GM04503 (cell line): Measurements from ENCODE around the gene AKAP9.
"Not testable (repeated sequence)": the region's sequence is repeated elsewhere in the genome, so short reads cannot be mapped to it uniquely, and the experiment has no call there.

Experiments
- DNase-seq: peaks from one replicate; pipeline ENCODE4 v3.0.0-alpha.2; 2012; ENCODE audit warnings: low read depth

The AKAP9 gene

GRCh38 chr7:92061154-92061553 lies 120.5 kb downstream of the AKAP9 start:
- DNase-seq: no peak

DNA sequence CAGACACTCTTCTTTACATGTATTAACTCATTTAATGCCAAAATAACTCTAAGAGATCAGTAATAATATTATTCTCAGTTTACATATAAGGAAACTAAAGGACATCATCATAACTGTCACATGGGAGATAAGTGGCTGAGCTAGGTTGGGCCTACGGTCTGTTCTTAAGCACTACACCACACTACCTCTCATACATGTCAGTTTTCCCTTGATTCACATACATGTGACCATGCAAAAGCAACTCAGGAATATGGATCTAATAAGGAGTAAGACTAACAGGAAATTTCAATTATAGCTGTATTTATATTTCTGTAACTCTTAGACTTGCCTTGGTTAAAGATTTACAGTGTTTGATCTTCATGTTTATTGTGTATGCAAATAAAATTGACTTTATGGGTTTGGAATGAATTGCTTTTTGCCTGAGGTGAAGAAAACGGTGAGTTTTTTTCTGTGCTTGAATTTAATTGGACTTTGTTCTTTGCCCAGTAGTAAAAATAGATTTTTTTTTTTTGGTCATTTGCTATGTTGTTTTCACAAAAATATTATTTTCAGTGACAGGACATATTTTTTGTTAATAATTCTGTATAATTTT lies 123.9 kb downstream of the AKAP9 start:
- DNase-seq: no peak

DNA sequence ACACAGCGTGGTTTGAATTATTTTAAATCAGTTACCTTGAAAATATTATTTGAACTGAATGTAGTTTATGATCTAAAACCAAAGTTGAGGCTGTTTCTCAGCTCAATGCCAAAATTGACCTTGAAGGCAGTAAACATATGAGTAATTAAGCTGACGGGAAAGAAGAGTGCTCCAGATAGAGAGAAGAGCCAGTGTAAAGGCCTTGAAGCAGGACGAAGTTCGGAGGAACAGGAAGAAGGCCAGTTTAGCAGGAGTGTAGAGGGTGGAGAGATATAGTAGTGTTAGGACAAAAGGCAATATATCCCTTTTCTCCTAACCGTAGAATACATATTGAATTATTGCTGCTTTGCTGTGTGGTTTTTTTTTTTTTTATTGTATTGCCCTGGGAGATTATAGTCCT lies 130.4 kb downstream of the AKAP9 start:
- no peak for DNase-seq

- no peak for DNase-seq
These were observed 131.5 kb downstream of the AKAP9 start for GRCh38 chr7:92072121-92072520.

- no peak for DNase-seq
These were observed 132.0 kb downstream of the AKAP9 start for GRCh38 chr7:92072708-92073107.

- no peak for DNase-seq
These were observed 134.9 kb downstream of the AKAP9 start for GRCh38 chr7:92075455-92076158.

DNA sequence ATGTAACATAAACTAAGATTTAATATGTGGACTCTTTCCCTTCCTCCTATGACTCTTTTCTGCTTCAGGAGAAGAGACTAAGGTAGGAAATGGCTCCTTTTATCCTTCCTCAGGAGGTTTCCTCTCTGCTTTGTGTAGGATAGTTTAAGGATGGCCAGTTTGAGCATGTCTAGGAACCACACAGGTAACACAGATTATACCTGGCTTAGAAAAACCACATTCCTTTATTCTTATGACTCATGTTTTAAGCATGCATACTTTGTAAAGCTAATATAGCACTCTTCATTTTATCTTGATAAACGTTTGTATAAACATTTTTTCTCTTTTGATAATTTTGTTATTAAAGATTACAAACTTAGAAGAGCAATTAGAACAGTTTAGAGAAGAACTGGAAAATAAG lies 135.8 kb downstream of the AKAP9 start:
- DNase-seq: no peak

GRCh38 chr7:92083922-92084321 lies 143.3 kb downstream of the AKAP9 start:
- DNase-seq: not testable (repeated sequence)

GRCh38 chr7:92088266-92088665 lies 147.6 kb downstream of the AKAP9 start:
- DNase-seq: no peak

GRCh38 chr7:92092210-92092609 lies 151.5 kb downstream of the AKAP9 start:
- no peak for DNase-seq

GRCh38 chr7:92095380-92095779 lies 154.7 kb downstream of the AKAP9 start:
- no peak for DNase-seq

- DNase-seq: no peak
These were observed 159.9 kb downstream of the AKAP9 start for GRCh38 chr7:92100534-92100933.

- not testable (repeated sequence) for DNase-seq
These were observed 162.2 kb downstream of the AKAP9 start for GRCh38 chr7:92102862-92103261.

- DNase-seq: no peak
These were observed 168.2 kb downstream of the AKAP9 start for GRCh38 chr7:92108821-92109220.

DNA sequence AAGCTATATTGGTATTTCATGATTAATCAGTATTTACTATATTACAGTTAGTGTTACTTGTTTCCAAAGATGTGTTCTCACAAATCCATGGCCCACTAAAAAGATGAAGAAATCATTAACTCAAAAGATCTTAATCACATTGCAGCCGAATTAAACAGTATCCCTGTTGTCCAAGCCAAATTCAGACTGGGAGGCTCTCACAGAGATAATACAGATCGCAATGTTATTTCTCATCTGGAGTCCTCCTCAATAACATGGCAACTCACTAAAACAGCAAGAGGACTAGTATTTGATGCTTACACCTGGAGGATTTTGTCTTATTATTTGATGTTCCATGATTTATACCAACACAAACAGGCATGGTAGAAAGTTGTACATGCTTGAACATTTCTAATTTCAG lies 170.2 kb downstream of the AKAP9 start:
- DNase-seq: no peak

GRCh38 chr7:92115821-92116220 lies 175.2 kb downstream of the AKAP9 start:
- no peak for DNase-seq

DNA sequence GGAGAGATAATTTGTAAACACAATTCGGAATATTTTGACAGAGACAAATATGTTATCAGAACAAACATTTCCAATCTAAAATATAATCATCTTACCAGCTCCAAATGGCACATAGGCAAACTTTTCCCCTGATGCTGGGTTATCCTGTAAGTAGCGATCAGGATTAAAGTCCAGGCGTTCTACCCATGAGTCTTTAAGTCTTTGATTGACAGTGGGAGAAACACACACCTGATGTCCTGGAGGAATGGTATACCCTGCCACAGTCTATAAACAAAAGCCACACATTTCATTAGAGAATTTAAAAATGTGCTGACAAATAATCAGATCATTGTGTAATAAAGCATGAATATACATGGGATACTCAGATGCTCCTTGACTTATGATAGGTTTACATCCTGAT lies 176.3 kb downstream of the AKAP9 start:
- no peak for DNase-seq

- no peak for DNase-seq
These were observed 178.6 kb downstream of the AKAP9 start for GRCh38 chr7:92119213-92119759.

DNA sequence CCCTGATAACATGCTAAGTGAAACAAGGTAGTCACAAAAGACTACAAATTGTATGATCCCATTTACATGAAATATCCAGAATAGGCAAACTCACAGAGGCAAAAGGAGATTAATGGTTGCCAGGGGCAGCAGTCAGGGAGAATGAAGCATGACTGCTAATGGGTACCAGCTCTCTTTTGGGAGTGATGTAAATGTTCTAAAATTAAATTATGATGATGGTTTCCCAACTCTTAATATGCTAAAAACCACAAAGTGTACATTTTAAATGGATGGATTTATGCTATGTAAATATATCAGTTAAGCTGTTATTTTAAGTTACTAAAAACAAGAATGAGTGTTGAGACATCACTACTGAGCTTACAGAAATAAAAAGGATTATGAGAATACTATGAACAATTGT lies 181.0 kb downstream of the AKAP9 start:
- no peak for DNase-seq

GRCh38 chr7:92131093-92131492 lies 190.4 kb downstream of the AKAP9 start:
- DNase-seq: no peak

- no peak for DNase-seq
These were observed 191.2 kb downstream of the AKAP9 start for GRCh38 chr7:92131764-92132330.

DNA sequence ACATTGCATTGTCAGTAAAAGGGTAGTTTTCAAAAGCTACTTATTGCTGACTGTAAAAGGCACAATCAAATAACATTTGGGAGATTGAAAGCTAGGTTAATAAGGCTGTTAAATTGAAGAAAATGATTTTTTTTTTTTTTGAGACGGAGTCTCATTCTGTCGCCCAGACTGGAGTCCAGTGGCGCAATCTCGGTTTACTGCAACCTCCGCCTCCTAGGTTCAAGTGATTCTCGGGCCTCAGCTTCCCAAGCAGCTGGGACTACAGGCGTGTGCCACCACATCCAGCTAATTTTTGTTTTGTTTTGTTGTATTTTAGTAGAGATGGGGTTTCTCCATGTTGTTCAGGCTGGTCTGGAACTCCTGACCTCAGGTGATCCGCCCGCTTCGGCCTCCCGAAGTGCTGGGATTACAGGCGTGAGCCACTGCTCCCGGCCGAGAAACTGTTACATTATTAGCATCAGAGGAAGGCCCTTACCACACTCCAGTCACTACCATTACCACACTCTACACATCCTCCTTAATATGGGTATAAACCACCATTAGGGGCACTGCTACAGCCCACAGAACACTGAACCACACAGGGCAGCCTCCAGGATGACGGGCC lies 192.6 kb downstream of the AKAP9 start:
- DNase-seq: no peak

- no peak for DNase-seq
These were observed 193.1 kb downstream of the AKAP9 start for GRCh38 chr7:92133737-92134270.
